ENCODE data around the gene ID2. TPM values are rescaled to one million over a fixed set of nuclear protein-coding genes. Genes with fewer than 3 reads are reported as not detected.
"Not testable (repeated sequence)": the region's sequence is repeated elsewhere in the genome, so short reads cannot be mapped to it uniquely, and the experiment has no call there.

The ID2 gene
- total RNA-seq, 2 experiments from 2014 or later: 171 to 213 TPM

GRCh38 chr2:8722986-8723385, 41.1 kb downstream of the ID2 start:
- H3K4me1 Mint-ChIP-seq: no peaks in the 10 kb centered on the region
- ATAC-seq: no peak
- intact Hi-C loops (cut with DNase I, micrococcal nuclease): no loop called here
- H3K36me3 Mint-ChIP-seq (ENCODE audit: low read depth): no peaks in the 10 kb centered on the region
- no peak overlapping the region for H3K27ac Mint-ChIP-seq
- POLR2A ChIA-PET: no interaction called here
- no peaks in the 10 kb centered on the region for H3K9me3 Mint-ChIP-seq (ENCODE audit: low read depth)
- CTCF ChIA-PET: no interaction called here
- no peak for DNase-seq
- H3K4me3 Mint-ChIP-seq: no peak overlapping the region
- H3K27me3 Mint-ChIP-seq: no peaks in the 10 kb centered on the region

GRCh38 chr2:8725838-8726237, 44.0 kb downstream of the ID2 start:
- Mint-ChIP-seq H3K9me3 (ENCODE audit: low read depth) (no peaks in the 10 kb centered on the region), H3K27ac (no peak overlapping the region)

GRCh38 chr2:8728305-8729015, 46.6 kb downstream of the ID2 start:
- H3K4me3 Mint-ChIP-seq: no peak overlapping the region
- H3K27me3 Mint-ChIP-seq: no peaks in the 10 kb centered on the region
- DNase-seq (no peak), ATAC-seq (peak; percentile 12)
- POLR2A ChIA-PET: no interaction called here
- no peak overlapping the region for H3K27ac Mint-ChIP-seq
- peaks cover 31% of the 10 kb centered on the region for H3K36me3 Mint-ChIP-seq (ENCODE audit: low read depth)
- CTCF ChIA-PET: no interaction called here
- H3K4me1 Mint-ChIP-seq: peaks cover 5% of the 10 kb centered on the region
- no peaks in the 10 kb centered on the region for H3K9me3 Mint-ChIP-seq (ENCODE audit: low read depth)
- intact Hi-C loops (cut with DNase I, micrococcal nuclease): no loop called here

More at GRCh38 chr2:8725838-8726237, 44.0 kb downstream of the ID2 start:
- H3K4me1 Mint-ChIP-seq: peaks cover 5% of the 10 kb centered on the region
- peaks cover 12% of the 10 kb centered on the region for H3K36me3 Mint-ChIP-seq (ENCODE audit: low read depth)
- H3K27me3 Mint-ChIP-seq: no peaks in the 10 kb centered on the region
- H3K4me3 Mint-ChIP-seq: no peak overlapping the region
- CTCF ChIA-PET: no interaction called here
- POLR2A ChIA-PET: no interaction called here
- DNase-seq: no peak
- ATAC-seq: no peak
- intact Hi-C loops (cut with DNase I, micrococcal nuclease): no loop called here

- H3K9me3 Mint-ChIP-seq (ENCODE audit: low read depth); H3K27me3 Mint-ChIP-seq; POLR2A ChIA-PET; H3K27ac Mint-ChIP-seq; intact Hi-C loops (cut with DNase I, micrococcal nuclease); DNase-seq; H3K4me1 Mint-ChIP-seq; ATAC-seq; H3K4me3 Mint-ChIP-seq; CTCF ChIA-PET: not testable (repeated sequence)
- peaks cover 31% of the 10 kb centered on the region for H3K36me3 Mint-ChIP-seq (ENCODE audit: low read depth)
Measured at GRCh38 chr2:8729101-8729500, 47.2 kb downstream of the ID2 start.

- Mint-ChIP-seq H3K27me3 (no peaks in the 10 kb centered on the region), H3K9me3 (ENCODE audit: low read depth) (no peaks in the 10 kb centered on the region), H3K36me3 (ENCODE audit: low read depth) (peaks cover 31% of the 10 kb centered on the region), H3K4me3 (no peak overlapping the region), H3K27ac (no peak overlapping the region), H3K4me1 (peaks cover 5% of the 10 kb centered on the region)
- ChIA-PET POLR2A (interaction anchor here (0.7 kb wide), 1 partner anchor 12 kb away, joined by 3 read pairs; no protein-coding TSS in a partner anchor), CTCF (no interaction called here)
- DNase-seq (no peak), ATAC-seq (no peak)
- intact Hi-C loops (cut with DNase I, micrococcal nuclease): no loop called here
Measured at GRCh38 chr2:8729939-8730338, 48.1 kb downstream of the ID2 start.

- ATAC-seq: no peak
- H3K4me1 Mint-ChIP-seq: peaks cover 5% of the 10 kb centered on the region
- CTCF ChIA-PET: interaction anchor here (1.4 kb wide), 1 partner anchor 11 kb away, joined by 6 read pairs; no protein-coding TSS in a partner anchor
- no peaks in the 10 kb centered on the region for H3K9me3 Mint-ChIP-seq (ENCODE audit: low read depth)
- H3K27me3 Mint-ChIP-seq: no peaks in the 10 kb centered on the region
- intact Hi-C loops (cut with DNase I, micrococcal nuclease): no loop called here
- DNase-seq: no peak
- H3K4me3 Mint-ChIP-seq: no peak overlapping the region
- no peak overlapping the region for H3K27ac Mint-ChIP-seq
- H3K36me3 Mint-ChIP-seq (ENCODE audit: low read depth): peaks cover 33% of the 10 kb centered on the region
- POLR2A ChIA-PET: no interaction called here
Measured at GRCh38 chr2:8732601-8733000, 50.7 kb downstream of the ID2 start.

Other genes with a start within 250 kb of the ID2 start
- 10 to 100 TPM; 22.7 to 24.4 TPM for gene KIDINS220, start 155.6 kb downstream of the ID2 start, total RNA-seq